Measurements from ENCODE around the gene ADARB2.
"Not testable (repeated sequence)": the region's sequence is repeated elsewhere in the genome, so short reads cannot be mapped to it uniquely, and the experiment has no call there.

The ADARB2 gene

GRCh38 chr10:1737222-1738061 lies at the start of gene ADARB2:
Gene ADARB2 (minus strand): TSS chr10:1737525.
- no peak for DNase-seq

GRCh38 chr10:1785835-1786234 lies 48.5 kb upstream of the ADARB2 start:
- no peak for DNase-seq

- DNase-seq: no peak
Observed at GRCh38 chr10:1782841-1783240, 45.5 kb upstream of the ADARB2 start.

GRCh38 chr10:1779796-1780195 lies 42.5 kb upstream of the ADARB2 start:
- no peak for DNase-seq

- DNase-seq: no peak
Observed at GRCh38 chr10:1778375-1778969, 41.1 kb upstream of the ADARB2 start.

GRCh38 chr10:1776127-1776662 lies 38.9 kb upstream of the ADARB2 start:
- DNase-seq: no peak

- no peak for DNase-seq
Observed at GRCh38 chr10:1774796-1775195, 37.5 kb upstream of the ADARB2 start.

- not testable (repeated sequence) for DNase-seq
Observed at GRCh38 chr10:1773204-1773603, 35.9 kb upstream of the ADARB2 start.

- no peak for DNase-seq
Observed at GRCh38 chr10:1766049-1766448, 28.7 kb upstream of the ADARB2 start.

- no peak for DNase-seq
Observed at GRCh38 chr10:1762076-1762475, 24.8 kb upstream of the ADARB2 start.

GRCh38 chr10:1754506-1755153 lies 17.3 kb upstream of the ADARB2 start:
- no peak for DNase-seq

- no peak for DNase-seq
Observed at GRCh38 chr10:1752153-1752552, 14.8 kb upstream of the ADARB2 start.

- no peak for DNase-seq
Observed at GRCh38 chr10:1747590-1748157, 10.3 kb upstream of the ADARB2 start.

- DNase-seq: no peak
Observed at GRCh38 chr10:1746796-1747195, 9.5 kb upstream of the ADARB2 start.

- no peak for DNase-seq
Observed at GRCh38 chr10:1745780-1746456, 8.6 kb upstream of the ADARB2 start.

- DNase-seq: no peak
Observed at GRCh38 chr10:1744524-1744923, 7.2 kb upstream of the ADARB2 start.

- DNase-seq: no peak
Observed at GRCh38 chr10:1743141-1743540, 5.8 kb upstream of the ADARB2 start.

- DNase-seq: no peak
Observed at GRCh38 chr10:1741450-1741849, 4.1 kb upstream of the ADARB2 start.

- no peak for DNase-seq
Observed at GRCh38 chr10:1739751-1740150, 2.4 kb upstream of the ADARB2 start.

- DNase-seq: no peak
Observed at GRCh38 chr10:1738950-1739349, 1.6 kb upstream of the ADARB2 start.

- DNase-seq: no peak
Observed at GRCh38 chr10:1736972-1737221, 428 bp downstream of the ADARB2 start.

GRCh38 chr10:1736144-1736971 lies 967 bp downstream of the ADARB2 start:
- no peak for DNase-seq
